NT2/D1 (cell line): Measurements from ENCODE around the gene CCDC77.

Source experiments
- YY1 ChIP-seq: IDR thresholded peaks from 2 replicates; pipeline ENCODE4 v1.6.1; 2011; ENCODE audit not compliant: insufficient read length, insufficient read depth
- ZNF274 ChIP-seq: IDR thresholded peaks from 2 replicates; pipeline ENCODE4 v1.6.1; 2011; ENCODE audit warnings: mild to moderate bottlenecking, low read depth, low read length

GRCh38 chr12:482061-482460 lies 80.6 kb downstream of the CCDC77 start:
- TF ChIP-seq ZNF274 (no peak), YY1 (no peak)
